GM13977 (cell line): ENCODE data around the gene ADAP1.

ENCODE experiments used
- DNase-seq: peaks from one replicate; pipeline ENCODE4 v3.0.0; 2012; ENCODE audit warnings: low spot score
- in situ Hi-C: fragments of 300-500 bp; cut with MboI; formaldehyde crosslinking; loops from one replicate; pipeline ENCODE4 v1.12.0; 2022; ENCODE audit warnings: low sequenced_read_pairs, low pct_unique_long_range_greater_than_20kb, mixed read lengths, inconsistent platforms; ENCODE audit not compliant: unreplicated experiment
- TF ChIP-seq, protein P1 (sequence below): IDR thresholded peaks from 2 replicates; pipeline ENCODE4 v1.5.1; 2012; ENCODE audit warnings: mild to moderate bottlenecking, control low read depth; ENCODE audit not compliant: insufficient read depth; ENCODE audit errors: extremely low read depth, missing control alignments

Gene ADAP1

DNA sequence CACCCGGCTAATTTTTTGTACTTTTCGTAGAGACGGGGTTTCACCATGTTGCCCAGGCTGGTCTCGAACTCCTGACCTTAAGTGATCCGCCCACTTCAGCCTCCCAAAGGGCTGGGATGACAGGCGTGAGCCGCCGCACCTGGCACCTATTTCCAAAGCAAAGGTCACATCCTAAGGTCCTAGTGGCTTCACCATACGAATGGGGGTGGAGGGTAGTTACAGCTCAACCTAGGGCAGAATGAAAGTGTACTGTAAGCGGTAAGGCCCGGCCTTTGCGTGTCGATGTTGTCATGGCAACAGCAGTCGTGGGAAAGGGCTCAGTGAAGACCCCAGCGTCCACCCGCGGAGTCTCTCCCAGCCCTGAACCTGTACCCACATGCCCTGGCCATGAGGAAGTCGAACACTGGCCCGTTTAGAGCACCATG lies 22.4 kb upstream of the ADAP1 start:
- no peak for DNase-seq
- in situ Hi-C loops: no loop called here
- TF ChIP-seq, protein P1, sequence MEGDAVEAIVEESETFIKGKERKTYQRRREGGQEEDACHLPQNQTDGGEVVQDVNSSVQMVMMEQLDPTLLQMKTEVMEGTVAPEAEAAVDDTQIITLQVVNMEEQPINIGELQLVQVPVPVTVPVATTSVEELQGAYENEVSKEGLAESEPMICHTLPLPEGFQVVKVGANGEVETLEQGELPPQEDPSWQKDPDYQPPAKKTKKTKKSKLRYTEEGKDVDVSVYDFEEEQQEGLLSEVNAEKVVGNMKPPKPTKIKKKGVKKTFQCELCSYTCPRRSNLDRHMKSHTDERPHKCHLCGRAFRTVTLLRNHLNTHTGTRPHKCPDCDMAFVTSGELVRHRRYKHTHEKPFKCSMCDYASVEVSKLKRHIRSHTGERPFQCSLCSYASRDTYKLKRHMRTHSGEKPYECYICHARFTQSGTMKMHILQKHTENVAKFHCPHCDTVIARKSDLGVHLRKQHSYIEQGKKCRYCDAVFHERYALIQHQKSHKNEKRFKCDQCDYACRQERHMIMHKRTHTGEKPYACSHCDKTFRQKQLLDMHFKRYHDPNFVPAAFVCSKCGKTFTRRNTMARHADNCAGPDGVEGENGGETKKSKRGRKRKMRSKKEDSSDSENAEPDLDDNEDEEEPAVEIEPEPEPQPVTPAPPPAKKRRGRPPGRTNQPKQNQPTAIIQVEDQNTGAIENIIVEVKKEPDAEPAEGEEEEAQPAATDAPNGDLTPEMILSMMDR: no peak

DNA sequence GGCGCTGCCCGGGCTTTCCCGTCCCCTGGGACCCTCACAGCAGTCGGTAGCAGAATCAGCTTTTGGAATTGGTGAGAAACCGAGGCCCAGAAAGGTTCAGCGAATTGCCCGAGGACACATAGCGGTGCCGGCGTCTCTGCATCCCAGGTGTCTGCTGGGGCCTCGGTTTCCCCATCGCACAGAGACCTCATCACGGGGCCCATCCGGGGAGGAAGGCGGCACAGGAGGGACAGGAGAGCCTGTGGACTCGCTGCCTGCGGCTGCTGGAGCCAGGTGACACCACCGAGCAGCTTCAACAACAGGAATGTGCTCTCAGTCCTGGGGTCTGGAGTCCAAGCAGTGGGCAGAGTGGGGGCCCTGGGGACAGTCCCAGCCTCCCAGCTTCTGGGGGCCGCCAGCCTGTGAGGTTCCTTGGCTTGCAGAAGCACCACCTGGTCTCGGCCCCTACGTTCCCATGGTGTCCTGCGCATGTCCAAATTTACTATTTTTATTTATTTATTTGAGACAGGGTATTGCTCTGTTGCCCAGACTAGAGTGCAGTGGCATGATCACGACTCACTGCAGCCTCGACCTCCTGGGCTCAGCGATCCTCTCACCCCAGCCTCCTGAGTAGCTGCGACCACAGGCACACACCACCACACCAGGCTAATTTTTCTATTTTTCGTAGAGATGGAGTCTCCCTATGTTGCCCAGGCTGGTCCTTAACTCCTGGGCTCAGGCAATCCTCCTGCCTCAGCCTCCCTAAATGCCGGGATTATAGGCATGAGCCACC lies 21.4 kb upstream of the ADAP1 start:
- no peak for DNase-seq
- TF ChIP-seq, protein P1: no peak
- in situ Hi-C loops: no loop called here

DNA sequence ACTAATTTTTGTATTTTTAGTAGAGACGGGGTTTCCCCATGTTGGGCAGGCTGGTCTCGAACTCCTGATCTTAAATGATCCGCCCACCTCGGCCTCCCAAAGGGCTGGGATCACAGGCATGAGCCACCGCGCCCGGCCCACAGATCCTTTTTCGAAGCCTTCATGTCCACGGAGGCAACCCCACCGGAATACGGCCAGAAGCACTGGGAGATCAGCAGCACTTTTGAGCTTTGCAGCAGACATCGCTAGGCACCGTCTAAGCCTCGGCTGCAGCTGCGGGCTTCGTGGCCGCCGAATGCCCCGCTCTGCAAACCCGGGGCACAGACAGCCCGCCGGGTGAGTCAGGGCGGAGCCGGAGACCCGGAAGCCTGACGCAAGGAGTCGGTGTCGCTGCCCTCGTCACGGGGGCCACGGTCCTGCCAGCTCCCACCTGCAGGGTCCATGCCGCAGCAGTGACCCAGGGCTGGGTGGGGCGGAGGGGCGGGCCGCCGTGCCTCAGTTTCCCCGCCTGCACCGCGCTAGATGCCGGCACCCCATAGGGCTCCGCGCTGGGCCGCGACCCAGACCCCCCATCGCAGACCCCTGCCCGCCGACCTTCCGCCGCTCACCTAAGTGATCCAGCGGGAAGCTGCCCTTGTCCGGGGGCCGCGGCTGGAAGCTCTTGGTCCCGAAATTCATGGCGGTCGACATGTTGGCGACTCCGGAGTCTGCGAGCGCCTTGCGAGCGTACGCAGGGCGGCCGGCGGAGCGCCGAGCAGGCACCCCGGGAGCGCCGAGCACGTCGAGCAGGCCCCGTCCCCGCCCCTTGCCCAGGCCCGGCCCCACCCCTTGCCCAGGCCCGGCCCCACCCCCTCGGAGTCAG lies 20.6 kb upstream of the ADAP1 start, which contains the start of gene COX19:
Gene COX19 (minus strand): TSS at position 730 of the 862 bp plus-strand sequence. CDS start 40 bp downstream, at position 690.
- peak; percentile 95 for DNase-seq
- in situ Hi-C loops: no loop called here
- TF ChIP-seq, protein P1: no peak

DNA sequence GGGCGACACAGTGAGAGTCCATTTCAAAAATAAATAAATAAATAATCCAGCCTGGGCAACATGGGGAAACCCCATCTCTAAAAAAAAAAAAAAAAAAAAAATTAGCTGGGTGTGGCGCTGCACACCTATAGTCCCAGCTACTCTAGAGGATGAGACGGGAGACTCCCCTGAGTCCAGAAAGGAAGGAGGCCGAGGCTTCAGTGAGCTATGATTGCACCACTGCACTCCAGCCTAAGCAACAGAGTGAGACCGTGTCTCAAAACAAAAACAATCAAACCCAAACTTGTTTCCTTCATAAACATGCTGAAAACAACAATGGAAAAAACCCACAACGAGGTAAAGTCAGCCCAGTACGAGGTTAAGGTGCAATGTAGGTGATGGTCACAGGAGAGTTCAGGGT lies 19.7 kb upstream of the ADAP1 start:
- TF ChIP-seq, protein P1: no peak
- in situ Hi-C loops: no loop called here
- no peak for DNase-seq

DNA sequence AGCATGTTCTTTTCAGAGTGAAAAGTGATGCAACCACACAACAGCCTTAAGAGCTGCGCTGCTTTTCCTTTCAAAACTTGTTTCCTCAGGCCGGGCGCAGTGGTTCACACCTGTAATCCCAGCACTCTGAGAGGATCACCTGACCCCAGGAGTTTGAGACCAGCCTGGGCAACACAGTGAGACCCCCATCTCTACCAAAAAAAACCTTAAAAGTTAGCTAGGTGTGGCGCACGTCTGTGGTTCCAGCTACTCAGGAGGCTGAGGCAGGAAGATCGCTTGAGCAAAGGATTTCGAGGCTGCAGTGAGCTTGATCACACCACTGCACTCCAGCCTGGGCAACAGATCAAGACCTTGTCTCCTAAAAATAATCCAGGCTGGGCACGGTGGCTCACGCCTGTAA lies 18.8 kb upstream of the ADAP1 start:
- in situ Hi-C loops: no loop called here
- TF ChIP-seq, protein P1: no peak
- DNase-seq: no peak

DNA sequence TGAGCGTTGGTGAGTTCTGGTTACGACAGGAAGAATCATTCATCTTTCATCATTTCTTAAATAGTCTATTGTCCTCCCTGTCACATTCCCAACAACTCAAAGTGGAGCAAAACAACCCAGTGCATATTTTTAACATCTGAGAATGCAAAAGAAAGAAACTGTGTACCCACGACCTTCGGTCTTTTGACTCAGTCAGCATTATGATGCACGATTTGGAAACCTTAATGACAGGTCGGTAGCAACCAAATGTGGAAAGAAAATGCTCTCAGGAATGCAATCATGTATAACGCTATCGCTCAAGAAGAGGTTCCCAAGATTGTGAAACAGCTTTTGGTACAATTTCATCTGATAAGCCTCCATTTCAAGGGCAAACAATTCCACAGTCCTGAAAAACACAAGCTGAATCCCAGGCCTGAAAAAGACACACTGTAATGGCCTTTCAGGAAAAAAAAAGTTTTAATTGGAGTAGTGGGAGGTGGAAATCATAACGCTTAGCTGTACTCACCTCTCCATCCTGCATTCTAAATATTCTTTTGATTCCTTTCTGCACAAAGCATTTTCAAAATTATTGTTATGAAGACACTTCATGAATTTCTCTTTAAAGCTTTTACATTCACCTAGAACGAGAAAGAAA lies 18.3 kb upstream of the ADAP1 start:
- in situ Hi-C loops: no loop called here
- TF ChIP-seq, protein P1: no peak
- no peak for DNase-seq
